MM.1S (cell line): ENCODE results near the gene MYH11.

Source experiments
- EZH2 ChIP-seq: fragments of 300-600 bp; sonication (generic); optimal IDR thresholded peaks from 2 replicates; pipeline ENCODE3; 2017; ENCODE audit warnings: low read depth, mild to moderate bottlenecking, antibody characterized with exemption, low read length, mixed read lengths
- EZH2phosphoT487 ChIP-seq: fragments of 300-600 bp; sonication (generic); IDR thresholded peaks from 2 replicates; pipeline ENCODE4 v1.6.1; 2018; ENCODE audit warnings: antibody characterized with exemption, low read length
- TF ChIP-seq, protein P1 (sequence below): fragments of 300-600 bp; sonication (generic); IDR thresholded peaks from 2 replicates; pipeline ENCODE4 v1.5.1; 2016; ENCODE audit warnings: antibody characterized with exemption, low read length, mixed read lengths

DNA sequence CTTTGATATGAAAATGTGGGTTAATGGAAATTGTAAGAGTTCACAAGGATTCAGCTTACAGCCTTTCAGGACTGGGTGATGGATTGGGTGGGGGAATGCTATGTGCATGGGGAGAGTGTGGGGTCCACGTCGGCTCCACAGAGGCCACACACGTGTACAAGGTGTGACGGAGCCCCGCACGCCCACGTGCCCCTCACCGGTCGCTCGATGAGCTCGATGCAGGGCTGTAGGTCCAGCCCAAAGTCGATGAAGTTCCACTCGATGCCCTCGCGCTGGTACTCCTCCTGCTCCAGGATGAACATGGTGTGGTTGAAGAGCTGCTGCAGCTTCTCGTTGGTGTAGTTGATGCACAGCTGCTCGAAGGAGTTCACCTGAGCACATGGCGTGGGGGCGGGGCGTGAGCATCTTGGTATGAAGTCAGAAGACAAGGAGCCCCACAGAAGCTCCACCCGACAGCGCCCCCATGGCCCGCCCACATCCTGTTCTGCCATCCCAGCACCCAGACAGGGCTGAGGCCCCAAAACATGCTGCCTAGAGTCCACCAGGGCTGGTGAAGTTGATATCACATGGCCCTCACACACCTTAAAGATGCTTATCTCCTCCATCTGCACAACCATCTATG, 99.1 kb downstream of the MYH11 start:
- TF ChIP-seq, protein P1, sequence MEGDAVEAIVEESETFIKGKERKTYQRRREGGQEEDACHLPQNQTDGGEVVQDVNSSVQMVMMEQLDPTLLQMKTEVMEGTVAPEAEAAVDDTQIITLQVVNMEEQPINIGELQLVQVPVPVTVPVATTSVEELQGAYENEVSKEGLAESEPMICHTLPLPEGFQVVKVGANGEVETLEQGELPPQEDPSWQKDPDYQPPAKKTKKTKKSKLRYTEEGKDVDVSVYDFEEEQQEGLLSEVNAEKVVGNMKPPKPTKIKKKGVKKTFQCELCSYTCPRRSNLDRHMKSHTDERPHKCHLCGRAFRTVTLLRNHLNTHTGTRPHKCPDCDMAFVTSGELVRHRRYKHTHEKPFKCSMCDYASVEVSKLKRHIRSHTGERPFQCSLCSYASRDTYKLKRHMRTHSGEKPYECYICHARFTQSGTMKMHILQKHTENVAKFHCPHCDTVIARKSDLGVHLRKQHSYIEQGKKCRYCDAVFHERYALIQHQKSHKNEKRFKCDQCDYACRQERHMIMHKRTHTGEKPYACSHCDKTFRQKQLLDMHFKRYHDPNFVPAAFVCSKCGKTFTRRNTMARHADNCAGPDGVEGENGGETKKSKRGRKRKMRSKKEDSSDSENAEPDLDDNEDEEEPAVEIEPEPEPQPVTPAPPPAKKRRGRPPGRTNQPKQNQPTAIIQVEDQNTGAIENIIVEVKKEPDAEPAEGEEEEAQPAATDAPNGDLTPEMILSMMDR: no peak
- no peak for TF ChIP-seq EZH2phosphoT487
- TF ChIP-seq EZH2: no peak
